Ovary (tissue), 3 donors: ENCODE results near the gene WWOX.

Experiments used
- POLR2A ChIP-seq: fragments of 450-650 bp; IDR thresholded peaks from one replicate; pipeline ENCODE4 v1.6.1; 2017; ENCODE audit warnings: antibody characterized with exemption, mild to moderate bottlenecking, moderate library complexity
- TF ChIP-seq, protein P1 (sequence below), 3 donors: fragments of 450-650 bp in 2 of 3; fragments of 200-600 bp in 1 of 3; IDR thresholded peaks; one replicate each; pipeline versions ENCODE4 v1.5.1 to v1.8.0; 2016 to 2022; ENCODE audit warnings: antibody characterized with exemption in 3 of 3, mild to moderate bottlenecking in 1 of 3
- donor health status: DM: no; HTN: no; CAD: no.

DNA sequence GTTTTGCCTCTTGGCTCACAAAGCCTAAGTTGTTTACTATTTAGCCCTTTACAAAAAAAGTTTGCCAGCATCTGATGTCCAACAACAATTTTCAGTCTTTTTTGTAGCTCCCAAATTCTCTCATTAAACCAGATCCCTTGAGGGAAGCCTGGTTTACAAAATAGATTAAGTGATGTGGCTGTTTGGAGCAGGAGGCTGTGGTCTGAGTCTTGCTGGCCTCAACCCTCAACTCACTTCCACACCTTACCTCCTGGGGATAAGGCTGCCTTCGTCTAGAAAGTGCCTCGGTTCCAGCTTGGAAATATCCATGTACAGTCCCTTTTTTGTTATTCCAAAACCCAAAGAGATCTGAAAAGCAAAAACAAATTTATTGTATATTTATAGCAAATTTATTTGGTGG, 138.4 kb downstream of the WWOX start:
- no peak for TF ChIP-seq POLR2A
- TF ChIP-seq, protein P1, sequence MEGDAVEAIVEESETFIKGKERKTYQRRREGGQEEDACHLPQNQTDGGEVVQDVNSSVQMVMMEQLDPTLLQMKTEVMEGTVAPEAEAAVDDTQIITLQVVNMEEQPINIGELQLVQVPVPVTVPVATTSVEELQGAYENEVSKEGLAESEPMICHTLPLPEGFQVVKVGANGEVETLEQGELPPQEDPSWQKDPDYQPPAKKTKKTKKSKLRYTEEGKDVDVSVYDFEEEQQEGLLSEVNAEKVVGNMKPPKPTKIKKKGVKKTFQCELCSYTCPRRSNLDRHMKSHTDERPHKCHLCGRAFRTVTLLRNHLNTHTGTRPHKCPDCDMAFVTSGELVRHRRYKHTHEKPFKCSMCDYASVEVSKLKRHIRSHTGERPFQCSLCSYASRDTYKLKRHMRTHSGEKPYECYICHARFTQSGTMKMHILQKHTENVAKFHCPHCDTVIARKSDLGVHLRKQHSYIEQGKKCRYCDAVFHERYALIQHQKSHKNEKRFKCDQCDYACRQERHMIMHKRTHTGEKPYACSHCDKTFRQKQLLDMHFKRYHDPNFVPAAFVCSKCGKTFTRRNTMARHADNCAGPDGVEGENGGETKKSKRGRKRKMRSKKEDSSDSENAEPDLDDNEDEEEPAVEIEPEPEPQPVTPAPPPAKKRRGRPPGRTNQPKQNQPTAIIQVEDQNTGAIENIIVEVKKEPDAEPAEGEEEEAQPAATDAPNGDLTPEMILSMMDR (IDR thresholded peaks at IDR 0.05): no peak
